NCI-H1930 (cell line): ENCODE data around the gene SSX2B.
"Not testable (repeated sequence)": the region's sequence is repeated elsewhere in the genome, so short reads cannot be mapped to it uniquely, and the experiment has no call there.

Experiments
- DNase-seq, 2 experiments: peaks; one replicate each; lab custom pipeline; 2025; lab: John Stamatoyannopoulos, UW

Gene SSX2B

GRCh38 chrX:52750952-52751351, at the start of gene SSX2B:
SSX2B (plus strand) TSS chrX:52751252; CDS start chrX:52752681, 1,429 bp downstream.
- DNase-seq = not testable (repeated sequence)

- DNase-seq = not testable (repeated sequence)
These were observed 44.0 kb upstream of the SSX2B start, which contains the start of gene SSX2 for GRCh38 chrX:52707078-52707477. SSX2 (minus strand) TSS chrX:52707178; CDS start chrX:52705749, 1,429 bp downstream.

- not testable (repeated sequence) for DNase-seq
These were observed 14.9 kb downstream of the SSX2B start for GRCh38 chrX:52765983-52766382.

GRCh38 chrX:52773504-52773903, 22.5 kb downstream of the SSX2B start:
- DNase-seq = not testable (repeated sequence)

- DNase-seq = not testable (repeated sequence)
These were observed 46.3 kb downstream of the SSX2B start, which contains the start of gene SPANXN5 for GRCh38 chrX:52797327-52797726. SPANXN5 (minus strand) TSS chrX:52797427; CDS start chrX:52797348, 79 bp downstream.

GRCh38 chrX:52804876-52805275, 53.8 kb downstream of the SSX2B start:
- DNase-seq = not testable (repeated sequence)
